Cardiac muscle cell (in vitro differentiated cells and primary cell): ENCODE measurements around the gene ARHGEF10L. TPM values are rescaled to one million over a fixed set of nuclear protein-coding genes. Genes with fewer than 3 reads are reported as not detected.

ENCODE experiments used
- DNase-seq, 2 donors: peaks; one replicate each; pipeline versions ENCODE4 v3.0.0 to v3.0.0-alpha.2; 2010 to 2017; ENCODE audit warnings: low read depth in 1 of 2, low spot score in 1 of 2
- H3K27ac ChIP-seq: fragments of 200-600 bp; sonication (generic); 2 replicates; pipeline ENCODE4 v1.5.1; 2016
- H3K27me3 ChIP-seq: fragments of 200-600 bp; sonication (generic); 2 replicates; pipeline ENCODE4 v1.6.0; 2016; ENCODE audit warnings: control low read depth
- H3K36me3 ChIP-seq: fragments of 200-600 bp; sonication (generic); 2 replicates; pipeline ENCODE4 v1.5.1; 2016; ENCODE audit warnings: control low read depth
- H3K4me1 ChIP-seq: fragments of 200-600 bp; sonication (generic); 2 replicates; pipeline ENCODE4 v1.8.1; 2017; ENCODE audit warnings: low read depth, mild to moderate bottlenecking, mixed run types
- H3K4me3 ChIP-seq: fragments of 200-600 bp; sonication (generic); 2 replicates; pipeline ENCODE4 v1.5.1; 2016; ENCODE audit warnings: mild to moderate bottlenecking
- H3K9me3 ChIP-seq: fragments of 200-600 bp; sonication (generic); 2 replicates; pipeline ENCODE4 v1.5.1; 2017; ENCODE audit warnings: low read depth, mild to moderate bottlenecking, control low read depth
- polyA plus RNA-seq: library from polyadenylated mRNA; unstranded; fragments of >200 nt; fragmentation: Nextera tagmentation; extraction: Ambion mirVana; gene quantifications from 2 replicates; pipeline ENCODE4 v1.2.1, GENCODE V29; 2016
- total RNA-seq: library from RNA; depleted of rRNA; stranded (reverse); fragments of >200 nt; gene quantifications from 2 replicates; pipeline ENCODE4 v1.2.3, GENCODE V29; 2016
- TF ChIP-seq, protein P1 (sequence below): IDR thresholded peaks from 2 replicates; pipeline ENCODE4 v1.5.1; 2012; ENCODE audit warnings: low read depth, mild to moderate bottlenecking, low read length

Gene ARHGEF10L
- total and polyA plus RNA-seq, 2 experiments from 2014 or later: 32.3 to 55.4 TPM

DNA sequence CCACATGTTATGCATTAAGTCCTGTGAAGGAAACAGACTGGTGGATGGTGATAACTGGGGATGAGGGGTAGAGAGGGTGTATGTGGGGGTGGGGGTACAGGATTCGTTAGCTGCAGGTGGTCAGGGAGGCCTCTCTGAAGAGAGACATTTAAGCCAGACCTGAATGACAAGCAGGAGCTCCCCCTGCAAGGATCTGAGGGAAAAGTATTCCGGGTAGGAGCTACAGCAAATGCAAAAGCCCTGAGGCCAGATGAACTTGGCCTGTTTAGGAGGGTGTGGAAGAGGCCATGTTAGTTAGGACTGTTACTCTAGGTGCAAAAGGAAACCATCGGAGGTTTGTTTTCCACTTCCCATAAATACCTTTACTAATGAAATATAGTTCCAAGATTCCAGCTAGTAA, 9.9 kb downstream of the ARHGEF10L start:
- Histone ChIP-seq H3K27ac (no peak overlapping the region), H3K4me3 (no peak overlapping the region), H3K4me1 (peaks cover 8% of the 10 kb centered on the region), H3K36me3 (no peaks in the 10 kb centered on the region), H3K9me3 (no peaks in the 10 kb centered on the region), H3K27me3 (no peaks in the 10 kb centered on the region)
- no peak for DNase-seq
- TF ChIP-seq, protein P1, sequence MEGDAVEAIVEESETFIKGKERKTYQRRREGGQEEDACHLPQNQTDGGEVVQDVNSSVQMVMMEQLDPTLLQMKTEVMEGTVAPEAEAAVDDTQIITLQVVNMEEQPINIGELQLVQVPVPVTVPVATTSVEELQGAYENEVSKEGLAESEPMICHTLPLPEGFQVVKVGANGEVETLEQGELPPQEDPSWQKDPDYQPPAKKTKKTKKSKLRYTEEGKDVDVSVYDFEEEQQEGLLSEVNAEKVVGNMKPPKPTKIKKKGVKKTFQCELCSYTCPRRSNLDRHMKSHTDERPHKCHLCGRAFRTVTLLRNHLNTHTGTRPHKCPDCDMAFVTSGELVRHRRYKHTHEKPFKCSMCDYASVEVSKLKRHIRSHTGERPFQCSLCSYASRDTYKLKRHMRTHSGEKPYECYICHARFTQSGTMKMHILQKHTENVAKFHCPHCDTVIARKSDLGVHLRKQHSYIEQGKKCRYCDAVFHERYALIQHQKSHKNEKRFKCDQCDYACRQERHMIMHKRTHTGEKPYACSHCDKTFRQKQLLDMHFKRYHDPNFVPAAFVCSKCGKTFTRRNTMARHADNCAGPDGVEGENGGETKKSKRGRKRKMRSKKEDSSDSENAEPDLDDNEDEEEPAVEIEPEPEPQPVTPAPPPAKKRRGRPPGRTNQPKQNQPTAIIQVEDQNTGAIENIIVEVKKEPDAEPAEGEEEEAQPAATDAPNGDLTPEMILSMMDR: no peak

DNA sequence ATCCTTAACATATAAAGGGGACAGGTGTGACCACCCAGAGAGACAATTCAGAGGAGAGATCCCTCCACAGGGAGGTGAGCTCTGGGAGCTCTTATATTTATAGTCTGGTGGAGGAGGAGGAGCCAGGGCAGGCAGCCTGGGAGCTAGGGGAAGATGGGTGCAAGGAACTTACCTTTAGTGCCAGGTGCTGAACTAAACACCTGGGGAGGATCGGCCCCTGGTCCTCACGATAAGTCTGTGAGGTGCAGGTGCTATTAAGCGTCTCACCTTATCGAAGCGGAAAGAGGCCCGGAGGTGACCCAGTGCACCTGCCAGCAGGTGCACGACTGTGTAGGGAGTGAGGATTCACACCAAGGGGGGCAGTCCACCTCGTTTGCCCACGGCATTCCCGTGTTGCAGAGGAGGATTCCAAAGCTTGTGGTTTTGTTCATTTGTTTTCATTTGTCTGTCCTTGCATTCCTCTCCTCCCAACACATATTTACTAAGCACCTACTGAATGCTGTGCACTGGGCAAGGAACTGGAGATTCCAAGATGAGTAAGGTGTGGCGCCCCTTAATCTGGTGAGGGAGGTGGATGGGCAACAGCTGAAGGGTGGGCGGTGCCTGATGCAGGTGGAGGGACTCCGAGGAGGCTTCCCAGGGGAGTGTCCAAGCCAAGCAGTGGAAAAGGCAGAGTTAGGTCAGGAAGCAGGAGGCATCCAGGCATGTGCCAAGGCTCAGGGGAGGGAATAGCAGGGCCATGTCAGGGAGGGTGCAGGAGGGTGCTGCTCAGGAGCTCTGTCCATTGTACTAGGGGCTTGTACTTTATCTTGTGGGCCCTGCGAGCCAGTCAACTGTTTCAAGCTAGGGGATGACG, 11.5 kb downstream of the ARHGEF10L start:
- DNase-seq: no peak
- Histone ChIP-seq H3K36me3 (no peaks in the 10 kb centered on the region), H3K27me3 (no peaks in the 10 kb centered on the region), H3K4me1 (peaks cover 8% of the 10 kb centered on the region), H3K27ac (no peak overlapping the region), H3K9me3 (no peaks in the 10 kb centered on the region), H3K4me3 (no peak overlapping the region)
- TF ChIP-seq, protein P1: no peak

DNA sequence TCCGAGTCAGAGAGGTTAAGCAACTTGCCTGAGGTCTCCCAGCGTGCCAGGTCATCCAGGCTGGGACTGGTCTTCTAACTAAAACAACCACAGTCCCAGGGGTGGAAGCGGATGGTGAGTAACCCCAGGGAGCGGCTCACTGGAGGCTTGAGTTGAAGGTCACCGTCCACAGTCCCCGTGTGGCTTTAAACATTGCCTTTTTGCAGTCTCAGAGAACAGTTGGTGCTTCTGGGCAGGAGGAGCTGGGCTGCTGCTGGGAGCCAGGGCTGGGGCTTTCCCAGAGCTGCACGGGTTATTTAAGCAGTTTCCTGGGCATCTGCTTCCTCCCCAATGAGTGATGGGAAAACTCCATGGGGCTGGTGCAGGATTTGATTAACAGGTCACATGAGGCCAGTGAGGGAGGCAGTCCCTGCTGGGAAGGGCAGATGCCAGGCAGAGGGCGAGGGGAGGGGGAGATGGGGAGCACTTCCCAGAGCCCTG, 12.3 kb downstream of the ARHGEF10L start:
- TF ChIP-seq, protein P1: no peak
- no peaks in the 10 kb centered on the region for H3K27me3 ChIP-seq
- H3K9me3 ChIP-seq: no peaks in the 10 kb centered on the region
- DNase-seq: peak in 1 of 2 donors; percentile 25
- no peaks in the 10 kb centered on the region for H3K36me3 ChIP-seq
- H3K27ac ChIP-seq: no peak overlapping the region
- peaks cover 8% of the 10 kb centered on the region for H3K4me1 ChIP-seq
- no peak overlapping the region for H3K4me3 ChIP-seq

DNA sequence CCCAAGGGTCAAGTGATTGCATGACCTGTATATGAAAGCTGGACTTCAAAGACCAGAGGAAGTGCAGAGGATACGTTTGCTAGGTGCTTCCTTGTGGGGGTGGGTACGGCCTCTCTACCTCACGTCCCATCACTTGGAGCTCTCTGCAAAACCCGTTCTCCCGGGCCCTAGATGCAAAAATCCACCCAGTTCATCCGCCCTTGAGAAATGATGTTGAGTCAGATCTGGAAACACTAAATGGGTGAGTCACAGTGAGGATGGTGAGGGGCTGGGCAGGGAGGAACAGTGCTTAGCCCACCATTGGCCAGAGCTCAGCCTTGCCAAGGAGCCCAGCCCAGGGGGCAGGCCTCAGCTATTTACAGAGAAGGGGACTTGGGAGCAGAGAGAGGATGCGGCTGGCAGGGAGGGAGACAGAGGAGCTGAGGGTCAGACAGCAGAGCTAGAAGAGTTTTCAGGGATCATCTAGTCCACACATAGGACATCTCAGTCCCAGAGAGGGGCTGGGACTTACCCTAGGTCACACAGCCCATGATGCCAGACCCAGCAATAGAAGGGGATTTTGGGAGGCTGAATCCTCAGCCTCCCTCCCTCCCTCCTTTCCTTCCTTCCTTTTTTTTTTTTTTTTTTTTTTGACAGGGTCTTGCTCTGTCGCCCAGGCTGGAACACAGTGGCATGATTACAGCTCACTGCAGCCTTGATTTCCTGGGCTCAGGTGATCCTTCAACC, 14.6 kb downstream of the ARHGEF10L start:
- H3K36me3 ChIP-seq: no peaks in the 10 kb centered on the region
- H3K27me3 ChIP-seq: no peaks in the 10 kb centered on the region
- DNase-seq: peak in 1 of 2 donors; percentile 62
- H3K4me1 ChIP-seq: no peaks in the 10 kb centered on the region
- no peaks in the 10 kb centered on the region for H3K9me3 ChIP-seq
- H3K27ac ChIP-seq: no peak overlapping the region
- TF ChIP-seq, protein P1: no peak
- H3K4me3 ChIP-seq: no peak overlapping the region

DNA sequence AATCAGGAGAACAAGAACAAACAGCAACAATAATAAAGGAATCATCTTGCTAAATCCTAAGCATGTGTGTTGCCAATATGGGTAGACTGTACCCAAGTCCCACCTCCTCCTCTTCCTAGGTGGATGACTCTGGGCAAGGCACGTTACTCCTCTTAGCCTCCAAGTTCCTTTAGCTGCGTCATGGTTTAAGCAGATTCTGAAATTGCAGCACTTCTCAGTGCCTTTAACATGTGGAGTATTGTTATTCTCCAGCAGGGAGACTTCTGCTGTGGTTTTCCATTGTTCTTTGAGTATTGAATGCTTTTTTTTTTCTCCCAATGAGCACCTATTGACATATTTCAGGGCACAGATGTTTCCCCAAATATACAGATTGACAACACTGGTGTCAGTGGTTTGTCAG, 15.5 kb downstream of the ARHGEF10L start:
- Histone ChIP-seq H3K27me3 (no peaks in the 10 kb centered on the region), H3K27ac (no peak overlapping the region), H3K4me1 (no peaks in the 10 kb centered on the region), H3K9me3 (no peaks in the 10 kb centered on the region), H3K36me3 (no peaks in the 10 kb centered on the region), H3K4me3 (no peak overlapping the region)
- no peak for DNase-seq
- TF ChIP-seq, protein P1: no peak
